Endothelial cell of umbilical vein (primary cell): ENCODE data around the gene SLCO2A1. TPM values are rescaled to one million over a fixed set of nuclear protein-coding genes. Genes with fewer than 3 reads are reported as not detected.

Experiments used
- BruUV-seq: library from RNA; stranded (reverse); fragments of 400-500 nt; replicated peaks from 2 replicates; lab custom pipeline; 2021; lab: Mats Ljungman, UMichigan
- CTCF ChIA-PET: fragments of 300-600, 350-600 bp; sonication (Branson Sonifier 250); formaldehyde crosslinking; loops from one replicate; lab custom pipeline; 2021; ENCODE audit warnings: antibody characterized with exemption, inconsistent platforms; lab: Charles Lee
- POLR2A ChIA-PET: fragments of 300-600, 350-600 bp; sonication (Branson Sonifier 250); formaldehyde crosslinking; loops from one replicate; lab custom pipeline; 2021; ENCODE audit warnings: antibody characterized with exemption, inconsistent platforms; lab: Charles Lee
- DNase-seq: peaks from one replicate; pipeline ENCODE4 v3.0.0-alpha.2; 2011; ENCODE audit warnings: low read depth, low spot score
- FAIRE-seq: peaks from 2 replicates; lab custom pipeline; 2011; peaks lifted over from hg19 to GRCh38; lab: Jason Lieb, UNC
- H2AFZ ChIP-seq: 2 replicates; pipeline ENCODE4 v1.6.0; 2012; ENCODE audit warnings: low read depth, low read length, control low read depth, inconsistent platforms
- H3K27ac ChIP-seq: 2 replicates; pipeline ENCODE4 v1.5.1; 2011; ENCODE audit warnings: low read depth, mild to moderate bottlenecking, control low read depth, low read length, moderate library complexity; ENCODE audit not compliant: insufficient read depth
- H3K27me3 ChIP-seq, 2 experiments: 2 replicates each; pipeline versions ENCODE4 v1.6.0 to v1.6.1; 2011; ENCODE audit warnings: low read length in 2 of 2, mixed read lengths in 1 of 2; ENCODE audit not compliant: control insufficient read depth in 2 of 2, insufficient read depth in 2 of 2
- H3K36me3 ChIP-seq, 2 experiments: 2 replicates in 1 of 2; 3 replicates in 1 of 2; pipeline ENCODE4 v1.5.1; 2011; ENCODE audit warnings: low read length in 2 of 2, mild to moderate bottlenecking in 1 of 2, moderate library complexity in 1 of 2; ENCODE audit not compliant: control insufficient read depth in 2 of 2, insufficient read depth in 2 of 2; ENCODE audit errors: extremely low read depth in 1 of 2
- H3K4me1 ChIP-seq: 3 replicates; pipeline ENCODE4 v1.5.1; 2011; ENCODE audit warnings: mild to moderate bottlenecking, low read length; ENCODE audit not compliant: control insufficient read depth, insufficient read depth; ENCODE audit errors: extremely low read depth
- H3K4me2 ChIP-seq: 2 replicates; pipeline ENCODE4 v1.6.1; 2011; ENCODE audit warnings: low read length, control low read depth, mixed read lengths; ENCODE audit not compliant: insufficient read depth
- H3K4me3 ChIP-seq, 3 experiments: fragments of 200-600 bp in 1 of 3; sonication (generic), shearing (Covaris generic) in 1 of 3; replicated peaks in 1 of 3; 2 replicates each; pipeline ENCODE4 v1.5.1; 2011 to 2016; ENCODE audit warnings: control low read depth in 3 of 3, low read length in 3 of 3, mild to moderate bottlenecking in 2 of 3, inconsistent platforms in 1 of 3, low read depth in 1 of 3, moderate library complexity in 1 of 3; ENCODE audit not compliant: insufficient read depth in 1 of 3
- H3K79me2 ChIP-seq: 2 replicates; pipeline ENCODE4 v1.6.0; 2012; ENCODE audit warnings: low read length, inconsistent platforms; ENCODE audit not compliant: control insufficient read depth, insufficient read depth
- H3K9ac ChIP-seq: replicated peaks from 2 replicates; pipeline ENCODE3; 2011; ENCODE audit warnings: low read length, control low read depth; ENCODE audit not compliant: insufficient read depth; ENCODE audit errors: extremely low read depth
- H3K9me1 ChIP-seq: replicated peaks from 3 replicates; pipeline ENCODE4 v1.6.0; 2011; ENCODE audit warnings: mild to moderate bottlenecking, low read length; ENCODE audit not compliant: control insufficient read depth, insufficient read depth; ENCODE audit errors: extremely low read depth
- H3K9me3 ChIP-seq: replicated peaks from 2 replicates; pipeline ENCODE4 v1.5.1; 2012; ENCODE audit warnings: low read length, inconsistent platforms; ENCODE audit not compliant: control insufficient read depth, insufficient read depth
- H4K20me1 ChIP-seq: replicated peaks from 2 replicates; pipeline ENCODE3; 2011; ENCODE audit warnings: mild to moderate bottlenecking, low read length; ENCODE audit not compliant: control insufficient read depth, insufficient read depth; ENCODE audit errors: extremely low read depth
- CTCF ChIP-seq, 2 donors: IDR thresholded peaks; 1 replicate in 1 of 2; 2 replicates in 1 of 2; pipeline ENCODE4 v1.5.1; 2011; ENCODE audit warnings: low read length in 2 of 2, mild to moderate bottlenecking in 2 of 2, moderate library complexity in 2 of 2, control low read depth in 1 of 2, inconsistent platforms in 1 of 2, low read depth in 1 of 2; ENCODE audit not compliant: insufficient read depth in 1 of 2; ENCODE audit errors: extremely low read depth in 1 of 2
- EZH2 ChIP-seq: IDR thresholded peaks from 2 replicates; pipeline ENCODE4 v1.6.1; 2012; ENCODE audit warnings: borderline replicate concordance, low read depth, mild to moderate bottlenecking, moderate library complexity, low read length, inconsistent platforms; ENCODE audit not compliant: severe bottlenecking
- FOS ChIP-seq: IDR thresholded peaks from 2 replicates; pipeline ENCODE4 v1.6.1; 2011; ENCODE audit warnings: mild to moderate bottlenecking, low read length, moderate library complexity, borderline replicate concordance; ENCODE audit not compliant: insufficient read depth
- GATA2 ChIP-seq: IDR thresholded peaks from 2 replicates; pipeline ENCODE4 v1.7.0; 2011; ENCODE audit warnings: low read depth, mild to moderate bottlenecking, moderate library complexity, mixed read lengths, low read length; ENCODE audit not compliant: insufficient read length, insufficient read depth
- JUN ChIP-seq: IDR thresholded peaks from 2 replicates; pipeline ENCODE4 v1.6.1; 2011; ENCODE audit warnings: borderline replicate concordance, low read depth; ENCODE audit not compliant: insufficient read length, insufficient read depth
- MAX ChIP-seq: IDR thresholded peaks from 2 replicates; pipeline ENCODE4 v1.6.1; 2011; ENCODE audit not compliant: insufficient read depth, insufficient read length
- MYC ChIP-seq: IDR thresholded peaks from one replicate; pipeline ENCODE4 v1.6.1; 2011; ENCODE audit warnings: mild to moderate bottlenecking, low read depth, low read length
- POLR2A ChIP-seq: IDR thresholded peaks from 2 replicates; pipeline ENCODE4 v1.6.1; 2012; ENCODE audit warnings: low read depth, mild to moderate bottlenecking, control low read depth, low read length
- POLR2AphosphoS5 ChIP-seq: IDR thresholded peaks from 2 replicates; pipeline ENCODE4 v1.6.1; 2012; ENCODE audit warnings: low read depth, mild to moderate bottlenecking, control low read depth, low read length, moderate library complexity; ENCODE audit not compliant: insufficient read depth
- dilution Hi-C: fragments of 300-500 bp; cut with MboI; formaldehyde crosslinking; loops from one replicate; pipeline ENCODE4 v1.15.0; 2019; ENCODE audit warnings: low sequenced_read_pairs; ENCODE audit not compliant: extremely low pct_ligation_motif_present
- intact Hi-C: fragments of 100-400 bp; cut with micrococcal nuclease; formaldehyde crosslinking; loops from one replicate; pipeline ENCODE4 v1.10.0; 2022
- polyA plus RNA-seq, 4 experiments: library from polyadenylated mRNA; depleted of rRNA in 3 of 4; stranded (reverse) in 3 of 4; unstranded in 1 of 4; fragments of >200 nt; gene quantifications; 2 replicates each; pipeline versions ENCODE4 v1.2.1 to v1.2.3, GENCODE V29; 2011 to 2012; ENCODE audit warnings: missing spikeins in 1 of 4
- total RNA-seq: library from RNA; stranded (reverse); gene quantifications from 2 replicates; pipeline ENCODE4 v1.2.3, GENCODE V29; 2021

Gene SLCO2A1
- total and polyA plus RNA-seq, 2 donors (not counting 3 experiments of a cell fraction or from before 2014, with no cell fraction given) = 1.4 to 11.9 TPM

GRCh38 chr3:133901847-133902246, 127.9 kb downstream of the SLCO2A1 start:
- Histone ChIP-seq H3K9me1 (no peaks in the 10 kb centered on the region), H3K9ac (no peak overlapping the region), H3K4me3 (no peak overlapping the region), H3K4me2 (no peak overlapping the region), H3K27me3 (peaks cover 8 to 10% of the 10 kb centered on the region in 2 experiments), H3K79me2 (no peaks in the 10 kb centered on the region), H4K20me1 (no peaks in the 10 kb centered on the region), H2AFZ (no peak overlapping the region), H3K36me3 (no peaks in the 10 kb centered on the region), H3K9me3 (no peaks in the 10 kb centered on the region), H3K4me1 (no peaks in the 10 kb centered on the region), H3K27ac (no peak overlapping the region)
- CTCF ChIA-PET = no interaction called here
- POLR2A ChIA-PET = no interaction called here
- DNase-seq (no peak), FAIRE-seq (no peak)
- no TSS peak for BruUV-seq
- TF ChIP-seq GATA2 (no peak), MYC (no peak), FOS (no peak), EZH2 (no peak), MAX (no peak), JUN (no peak), CTCF (IDR thresholded peaks at IDR 0.05; ENCODE audit: extremely low read depth in 1 of 2, insufficient read depth in 1 of 2, low read depth in 1 of 2, low read length in 2 of 2) (no peak), POLR2A (no peak), POLR2AphosphoS5 (no peak)
- intact Hi-C loops = no loop called here
- dilution Hi-C loops = no loop called here
